Fibroblast of mammary gland (primary cell): Measurements from ENCODE around the gene GALNS.
A peak's percentile ranks its signal among the peaks of the same experiment; 100 is the strongest.

ENCODE experiments used
- DNase-seq: peaks from one replicate; pipeline ENCODE4 v3.0.0-alpha.2; 2010; ENCODE audit warnings: low read depth
- H3K4me3 ChIP-seq: 2 replicates; pipeline ENCODE4 v1.5.1; 2011; ENCODE audit warnings: low read depth, mild to moderate bottlenecking, low read length, moderate library complexity; ENCODE audit not compliant: control insufficient read depth
- CTCF ChIP-seq: conservative IDR thresholded peaks from 2 replicates; pipeline ENCODE4 v1.5.1; 2011; ENCODE audit warnings: low read depth, low read length, inconsistent platforms; ENCODE audit not compliant: control insufficient read depth, insufficient read depth

Gene GALNS

GRCh38 chr16:88816736-88817535 is 39.8 kb downstream of the GALNS start:
- H3K4me3 ChIP-seq, result no peak overlapping the region
- TF ChIP-seq CTCF, result no peak
- no peak for DNase-seq

- no peak for DNase-seq
- H3K4me3 ChIP-seq, result no peak overlapping the region
- peak; percentile 39 for TF ChIP-seq CTCF
These were observed 40.7 kb downstream of the GALNS start for GRCh38 chr16:88815901-88816589.

- no peak for TF ChIP-seq CTCF
These were observed 41.5 kb downstream of the GALNS start for GRCh38 chr16:88815227-88815626.

GRCh38 chr16:88814144-88814502 is 42.6 kb downstream of the GALNS start:
- H3K4me3 ChIP-seq, result no peak overlapping the region
- no peak for DNase-seq
- no peak for TF ChIP-seq CTCF

More at GRCh38 chr16:88815227-88815626, 41.5 kb downstream of the GALNS start:
- DNase-seq, result no peak
- no peak overlapping the region for H3K4me3 ChIP-seq

- no peak for TF ChIP-seq CTCF
- no peak for DNase-seq
- H3K4me3 ChIP-seq, result no peak overlapping the region
These were observed 43.2 kb downstream of the GALNS start for GRCh38 chr16:88813269-88814143.

DNA sequence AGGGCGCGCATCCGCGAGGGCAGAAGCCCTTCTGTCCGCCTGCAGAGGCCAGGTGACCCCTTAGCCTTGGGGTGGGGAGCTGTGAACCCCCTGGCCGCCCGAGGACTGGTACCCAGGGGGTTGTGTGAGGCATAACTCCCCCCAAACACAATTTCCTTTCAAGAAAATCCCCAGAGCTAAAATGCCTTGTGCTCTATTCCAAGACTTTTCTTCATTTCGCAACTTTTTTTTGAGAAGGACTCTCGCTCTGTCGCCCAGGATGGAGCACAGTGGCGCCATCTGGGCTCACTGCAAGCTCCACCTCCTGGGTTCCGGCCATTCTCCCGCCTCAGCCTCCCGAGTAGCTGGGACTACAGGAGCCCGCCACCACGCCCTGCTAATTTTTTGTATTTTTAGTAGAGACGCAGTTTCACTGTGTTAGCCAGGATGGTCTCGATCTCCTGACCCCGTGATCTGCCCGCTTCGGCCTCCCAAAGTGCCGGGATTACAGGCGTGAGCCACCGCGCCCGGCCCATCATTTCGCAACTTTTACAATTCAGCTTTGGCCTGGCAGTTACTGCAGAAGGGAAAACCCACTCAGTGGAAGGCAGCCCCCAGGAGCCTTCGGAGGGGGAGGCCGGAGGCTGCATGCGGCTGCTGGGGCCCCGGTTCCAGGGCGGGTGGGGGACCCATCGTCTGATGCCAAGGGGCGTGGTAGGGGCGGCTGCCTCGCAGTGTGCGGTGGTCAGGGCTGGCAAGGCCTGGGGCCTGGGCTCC is 44.1 kb downstream of the GALNS start:
- no peak for TF ChIP-seq CTCF
- peak overlapping the region; percentile 43 for H3K4me3 ChIP-seq
- DNase-seq, result peak; percentile 55
